HG02610 (cell line): ENCODE measurements around the gene HSFX4.
"Not testable (repeated sequence)": the region's sequence is repeated elsewhere in the genome, so short reads cannot be mapped to it uniquely, and the experiment has no call there.

Experiments used
- ATAC-seq: cut with Tn5 transposase; IDR thresholded peaks from one replicate; pipeline ENCODE4 v1.9.1; 2021; ENCODE audit warnings: mild to moderate bottlenecking, moderate library complexity; ENCODE audit not compliant: unreplicated experiment

Gene HSFX4

GRCh38 chrX:149929400-149929799, at the start of gene HSFX4:
Gene HSFX4 (plus strand): TSS chrX:149929573. CDS start chrX:149929645, 72 bp downstream.
- ATAC-seq = not testable (repeated sequence)

GRCh38 chrX:149881081-149881711, 48.2 kb upstream of the HSFX4 start, which contains the start of gene MAGEA8:
Gene MAGEA8 (plus strand): TSS chrX:149881183. CDS start chrX:149884273, 3,090 bp downstream.
- ATAC-seq = no peak

GRCh38 chrX:149890828-149891227, 38.5 kb upstream of the HSFX4 start:
- ATAC-seq = not testable (repeated sequence)

GRCh38 chrX:149898554-149898953, 30.8 kb upstream of the HSFX4 start:
- peak; percentile 70 for ATAC-seq

GRCh38 chrX:149903889-149904748, 25.3 kb upstream of the HSFX4 start:
- peak; percentile 73 for ATAC-seq

GRCh38 chrX:149908308-149908707, 21.1 kb upstream of the HSFX4 start:
- peak; percentile 74 for ATAC-seq

- ATAC-seq = peak; percentile 18
Measured at GRCh38 chrX:149908727-149909126, 20.6 kb upstream of the HSFX4 start.

- no peak for ATAC-seq
Measured at GRCh38 chrX:149909324-149910177, 19.8 kb upstream of the HSFX4 start.

GRCh38 chrX:149910178-149910695, 19.1 kb upstream of the HSFX4 start:
- no peak for ATAC-seq

GRCh38 chrX:149916745-149917392, 12.5 kb upstream of the HSFX4 start:
- ATAC-seq = peak; percentile 97

- not testable (repeated sequence) for ATAC-seq
Measured at GRCh38 chrX:149923836-149924235, 5.5 kb upstream of the HSFX4 start.

GRCh38 chrX:149924434-149924833, 4.9 kb upstream of the HSFX4 start:
- not testable (repeated sequence) for ATAC-seq

- peak; percentile 79 for ATAC-seq
Measured at GRCh38 chrX:149927245-149927963, 2.0 kb upstream of the HSFX4 start.

GRCh38 chrX:149927964-149928258, 1.5 kb upstream of the HSFX4 start:
- peak; percentile 57 for ATAC-seq

- ATAC-seq = not testable (repeated sequence)
Measured at GRCh38 chrX:149928635-149929034, 738 bp upstream of the HSFX4 start.

- ATAC-seq = not testable (repeated sequence)
Measured at GRCh38 chrX:149931355-149931754, 2.0 kb downstream of the HSFX4 start.

- not testable (repeated sequence) for ATAC-seq
Measured at GRCh38 chrX:149932150-149932549, 2.8 kb downstream of the HSFX4 start.

GRCh38 chrX:149932970-149933369, 3.6 kb downstream of the HSFX4 start:
- not testable (repeated sequence) for ATAC-seq

GRCh38 chrX:149933547-149933946, 4.2 kb downstream of the HSFX4 start:
- ATAC-seq = not testable (repeated sequence)

- ATAC-seq = not testable (repeated sequence)
Measured at GRCh38 chrX:149937328-149937727, 8.0 kb downstream of the HSFX4 start.
